Prostate gland (tissue), 2 donors: ENCODE data around the gene MUC7. TPM values are rescaled to one million over a fixed set of nuclear protein-coding genes. Genes with fewer than 3 reads are reported as not detected.

Experiments
- DNase-seq: peaks from one replicate; pipeline ENCODE4 v3.0.0-alpha.2; 2019; ENCODE audit warnings: low spot score
- H3K27ac ChIP-seq, 2 donors: fragments of 200-600 bp; sonication (generic); 2 replicates each; pipeline ENCODE4 v1.5.1; 2017 to 2019
- H3K27me3 ChIP-seq: fragments of 200-600 bp; sonication (generic); replicated peaks from 2 replicates; pipeline ENCODE4 v1.5.1; 2019; ENCODE audit not compliant: insufficient read depth
- H3K36me3 ChIP-seq, 2 donors: fragments of 200-600 bp; sonication (generic); 1 replicate in 1 of 2; 2 replicates in 1 of 2; pipeline versions ENCODE4 v1.5.1 to v1.8.1; 2017 to 2019
- H3K4me1 ChIP-seq: fragments of 200-600 bp; sonication (generic); replicated peaks from 2 replicates; pipeline ENCODE4 v1.5.1; 2019
- H3K4me3 ChIP-seq, 2 donors: fragments of 200-600 bp; sonication (generic); 2 replicates each; pipeline ENCODE4 v1.5.1; 2017 to 2019
- H3K9me3 ChIP-seq: fragments of 200-600 bp; sonication (generic); 2 replicates; pipeline ENCODE4 v1.5.1; 2017
- CTCF ChIP-seq, 4 experiments: fragments of 200-600 bp in 2 of 4; fragments of 450-650 bp in 2 of 4; sonication (generic) in 2 of 4; IDR thresholded peaks; 1 replicate in 3 of 4; 2 replicates in 1 of 4; pipeline ENCODE4 v1.5.1; 2016 to 2019; ENCODE audit warnings: antibody characterized with exemption in 4 of 4, mild to moderate bottlenecking in 2 of 4, moderate library complexity in 2 of 4
- POLR2A ChIP-seq: fragments of 450-650 bp; IDR thresholded peaks from one replicate; pipeline ENCODE4 v1.6.1; 2016; ENCODE audit warnings: antibody characterized with exemption, mild to moderate bottlenecking
- POLR2AphosphoS5 ChIP-seq: sonication (generic); formaldehyde crosslinking; IDR thresholded peaks from one replicate; pipeline ENCODE4 v1.6.1; 2017; ENCODE audit warnings: antibody characterized with exemption
- WGBS: methylation state at CpG from one replicate; pipeline ENCODE4 v1.1.5; 2018; 5-methylcytosine and 5-hydroxymethylcytosine counted together
- intact Hi-C: fragments of 100-400 bp; cut with DNase I; formaldehyde crosslinking; loops from one replicate; pipeline ENCODE4 v1.14.2; 2022
- total RNA-seq, 2 donors: library from RNA; depleted of rRNA; stranded (reverse); fragments of >200 nt; gene quantifications; one replicate each; pipeline ENCODE4 v1.1.0, GENCODE V29; 2016

Gene MUC7
- total RNA-seq, 2 donors from 2014 or later: not detected

DNA sequence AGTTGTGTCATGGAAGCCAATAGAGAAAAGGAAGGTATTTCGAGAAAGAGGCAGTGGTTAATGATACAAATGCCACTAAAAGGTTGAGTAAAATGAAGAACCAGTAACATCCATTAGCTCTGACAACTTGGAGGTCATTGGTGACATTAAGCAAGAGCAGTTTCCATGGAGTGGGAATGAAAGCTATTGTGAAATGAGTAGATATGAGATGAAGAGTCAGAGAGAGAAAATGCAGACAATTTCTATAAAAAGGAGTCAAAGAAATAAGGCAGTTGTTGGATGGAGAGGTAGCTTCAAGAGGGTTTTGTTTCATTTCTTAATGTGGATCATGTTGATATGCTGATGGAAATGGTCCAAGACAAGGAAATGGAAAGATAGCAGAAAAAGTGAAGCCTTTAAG, 36.8 kb downstream of the MUC7 start:
- H3K9me3 ChIP-seq: no peaks in the 10 kb centered on the region
- no peaks in the 10 kb centered on the region for H3K4me1 ChIP-seq
- no peak overlapping the region for H3K4me3 ChIP-seq
- TF ChIP-seq POLR2AphosphoS5: no peak
- TF ChIP-seq POLR2A: no peak
- TF ChIP-seq CTCF (IDR thresholded peaks at IDR 0.05): no peak
- H3K27ac ChIP-seq: no peak overlapping the region
- H3K36me3 ChIP-seq: no peaks in the 10 kb centered on the region
- no peaks in the 10 kb centered on the region for H3K27me3 ChIP-seq
- intact Hi-C loops: no loop called here
- DNase-seq: no peak
- 81% methylated on average over 1 of the region's 1 CpG for WGBS

DNA sequence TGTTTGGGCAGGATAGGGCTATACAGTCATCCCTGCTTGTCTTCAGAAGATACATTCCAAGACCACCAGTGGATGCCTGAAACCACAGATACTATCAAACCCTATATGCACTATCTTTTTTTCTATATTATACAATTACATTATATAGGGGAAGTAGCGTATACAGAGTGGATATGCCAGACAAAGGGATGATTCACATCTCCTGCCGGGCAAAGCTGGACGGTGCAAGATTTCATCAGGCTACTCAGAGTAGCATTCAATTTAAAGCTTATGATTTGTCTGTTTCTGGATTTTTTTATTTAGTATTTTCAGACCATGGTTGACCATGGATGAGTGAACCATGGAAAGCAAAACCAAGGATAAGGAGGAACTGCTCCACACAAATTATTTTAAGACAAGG, 39.4 kb downstream of the MUC7 start:
- H3K9me3 ChIP-seq: no peaks in the 10 kb centered on the region
- no peaks in the 10 kb centered on the region for H3K4me1 ChIP-seq
- H3K27me3 ChIP-seq: no peaks in the 10 kb centered on the region
- H3K27ac ChIP-seq: no peak overlapping the region
- intact Hi-C loops: no loop called here
- no peak for DNase-seq
- H3K4me3 ChIP-seq: no peak overlapping the region
- WGBS: 88% methylated on average over 3 of the region's 3 CpGs
- TF ChIP-seq POLR2AphosphoS5: no peak
- no peak for TF ChIP-seq CTCF (IDR thresholded peaks at IDR 0.05)
- TF ChIP-seq POLR2A: no peak
- H3K36me3 ChIP-seq: no peaks in the 10 kb centered on the region

DNA sequence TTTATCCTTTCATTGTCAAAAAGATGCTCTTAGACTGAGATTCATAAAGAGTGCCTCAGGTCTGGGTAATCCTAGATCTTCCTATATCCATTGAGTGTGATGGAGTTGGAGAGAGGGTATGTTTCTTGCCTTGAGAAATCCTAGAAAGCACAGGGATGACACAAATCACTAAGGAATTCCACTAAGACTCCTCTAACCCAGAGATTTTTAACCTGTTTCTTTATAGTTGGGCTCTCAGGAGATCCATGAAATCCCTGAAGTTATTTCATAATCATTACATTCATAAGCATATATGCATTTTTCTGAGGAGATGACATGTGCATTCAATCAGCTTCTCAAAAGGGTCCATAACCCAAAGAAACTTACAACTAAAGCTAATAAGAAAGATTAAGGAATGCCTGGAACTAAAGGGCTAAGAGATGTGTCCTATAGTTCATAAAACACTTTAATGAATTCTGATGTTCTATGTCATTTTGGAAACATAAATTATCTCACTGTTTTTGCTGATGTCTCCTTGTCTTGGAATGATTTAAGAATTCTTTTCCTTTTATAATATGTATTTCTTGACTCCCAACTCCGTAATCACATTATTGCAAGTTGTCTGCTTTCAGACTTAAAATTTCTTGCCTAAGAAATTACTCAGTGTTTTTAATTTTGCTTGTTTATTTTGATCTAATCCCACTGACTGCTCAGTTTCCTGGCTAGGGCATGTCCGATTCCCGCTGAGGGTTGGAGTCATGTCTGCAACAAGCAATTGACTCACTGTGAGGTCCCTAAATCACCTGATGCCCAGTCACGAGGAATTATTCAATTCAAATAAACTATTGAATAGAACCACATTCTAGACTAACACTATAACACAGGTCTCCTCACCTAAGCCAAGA, 43.6 kb downstream of the MUC7 start:
- Histone ChIP-seq H3K27ac (no peak overlapping the region), H3K36me3 (no peaks in the 10 kb centered on the region), H3K4me3 (no peak overlapping the region), H3K9me3 (no peaks in the 10 kb centered on the region), H3K27me3 (no peaks in the 10 kb centered on the region), H3K4me1 (no peaks in the 10 kb centered on the region)
- no peak for DNase-seq
- WGBS: 77% methylated on average over 4 of the region's 4 CpGs
- TF ChIP-seq POLR2AphosphoS5 (no peak), CTCF (IDR thresholded peaks at IDR 0.05) (no peak), POLR2A (no peak)
- intact Hi-C loops: no loop called here

DNA sequence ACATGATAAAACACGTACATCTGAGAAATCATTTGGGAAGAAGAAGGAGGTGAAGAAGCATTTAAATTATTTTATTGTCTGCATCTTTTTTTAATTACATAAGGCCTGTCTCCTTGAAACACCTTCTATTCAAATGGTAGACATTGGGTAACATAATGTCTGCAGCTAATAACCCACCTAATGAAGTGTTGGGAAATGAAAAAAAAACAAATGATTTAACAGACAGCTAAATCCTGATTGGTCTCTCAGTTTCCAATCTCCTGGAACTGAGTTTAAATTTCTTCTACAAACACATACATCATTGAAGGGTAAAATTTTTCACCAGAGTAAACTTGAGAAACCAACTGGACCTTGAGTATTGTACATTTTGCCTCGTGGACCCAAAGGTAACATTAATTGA, 46.3 kb downstream of the MUC7 start, which contains the start of gene AMTN:
TSS of gene AMTN (plus strand) at position 301 of the 400 bp plus-strand sequence. CDS start 209 bp downstream, outside the sequence.
- intact Hi-C loops: no loop called here
- WGBS: 61% methylated on average over 2 of the region's 2 CpGs

More for the DNA sequence above, 46.3 kb downstream of the MUC7 start, which contains the start of gene AMTN:
- H3K27ac ChIP-seq: no peak within 1 kb of the TSS
- H3K9me3 ChIP-seq: no peaks in the 10 kb centered on the region
- TF ChIP-seq CTCF (IDR thresholded peaks at IDR 0.05) (no peak), POLR2A (no peak), POLR2AphosphoS5 (no peak)
- no peaks in the 10 kb centered on the region for H3K36me3 ChIP-seq
- H3K4me1 ChIP-seq: no peaks in the 10 kb centered on the region
- DNase-seq: no peak
- H3K4me3 ChIP-seq: no peak within 1 kb of the TSS
- H3K27me3 ChIP-seq: no peaks in the 10 kb centered on the region
